Lung (tissue), 12 donors: ENCODE measurements around the gene OAS1. TPM values are rescaled to one million over a fixed set of nuclear protein-coding genes. Genes with fewer than 3 reads are reported as not detected.

Experiments used
- ATAC-seq: fragments of 200-7000 bp; cut with Tn5 transposase; one replicate; pipeline ENCODE4 v1.9.1; 2020; ENCODE audit warnings: moderate number of reproducible peaks; ENCODE audit not compliant: insufficient read depth, low FRiP score
- DNase-seq, 3 donors: peaks; one replicate each; pipeline ENCODE4 v3.0.0-alpha.2; 2013 to 2017
- H3K27ac ChIP-seq, 2 donors: one replicate each; pipeline ENCODE4 v1.5.1; 2013; ENCODE audit warnings: mild to moderate bottlenecking in 2 of 2, moderate library complexity in 2 of 2, control low read depth in 1 of 2, inconsistent platforms in 1 of 2, low read depth in 1 of 2, low read length in 1 of 2
- H3K27me3 ChIP-seq, 3 donors: one replicate each; pipeline ENCODE4 v1.5.1; 2013; ENCODE audit warnings: low read length in 2 of 3; ENCODE audit not compliant: control insufficient read depth in 3 of 3, insufficient read depth in 3 of 3
- H3K36me3 ChIP-seq, 4 donors: one replicate each; pipeline ENCODE4 v1.5.1; 2013; ENCODE audit warnings: low read length in 4 of 4, mild to moderate bottlenecking in 1 of 4, moderate library complexity in 1 of 4; ENCODE audit not compliant: control insufficient read depth in 4 of 4, insufficient read depth in 4 of 4
- H3K4me1 ChIP-seq, 5 donors: one replicate each; pipeline ENCODE4 v1.5.1; 2013; ENCODE audit warnings: low read length in 5 of 5, mild to moderate bottlenecking in 2 of 5, moderate library complexity in 1 of 5; ENCODE audit not compliant: control insufficient read depth in 5 of 5, insufficient read depth in 5 of 5
- H3K4me3 ChIP-seq: one replicate; pipeline ENCODE4 v1.5.1; 2013; ENCODE audit warnings: mild to moderate bottlenecking, control low read depth, moderate library complexity
- H3K9ac ChIP-seq, 2 donors: one replicate each; pipeline ENCODE4 v1.5.1; 2013; ENCODE audit warnings: low read length in 2 of 2, control low read depth in 1 of 2; ENCODE audit not compliant: insufficient read depth in 1 of 2
- H3K9me3 ChIP-seq, 4 donors: one replicate each; pipeline ENCODE4 v1.5.1; 2013; ENCODE audit warnings: low read length in 3 of 4, mild to moderate bottlenecking in 1 of 4, moderate library complexity in 1 of 4; ENCODE audit not compliant: control insufficient read depth in 4 of 4, insufficient read depth in 3 of 4
- CTCF ChIP-seq: IDR thresholded peaks from 2 replicates; pipeline ENCODE4 v1.5.1; 2012; ENCODE audit warnings: mild to moderate bottlenecking; ENCODE audit errors: control extremely low read depth, extremely low read depth
- WGBS, 2 donors: extraction: QIAGEN DNeasy Blood & Tissue Kit; methylation state at CpG; one replicate each; pipeline ENCODE4 v1.1.7; 2013; 5-methylcytosine and 5-hydroxymethylcytosine counted together
- polyA plus RNA-seq, 2 donors: library from polyadenylated mRNA; stranded (reverse); fragments of 200-250 nt; gene quantifications; one replicate each; pipeline ENCODE4 v1.2.1, GENCODE V29; 2013
- total RNA-seq, 2 donors: library from RNA; depleted of rRNA in 1 of 2; stranded (reverse); fragments of >200 nt in 1 of 2; gene quantifications; one replicate each; pipeline ENCODE4 v1.2.1, GENCODE V29; 2014 to 2021
- donor health status: control.
- donor health status: control.
- donor health status: Bipolar disorder and iron deficiency.
- donor health status: healthy.
- donor health status: DM: yes; HTN: yes; CAD: no.

OAS1 gene
- total and polyA plus RNA-seq, 4 donors: 14.6 to 40.3 (median 18.5) TPM

- Histone ChIP-seq H3K36me3 (no peaks in the 10 kb centered on the region), H3K9me3 (no peaks in the 10 kb centered on the region), H3K9ac (no peak overlapping the region), H3K27ac (no peak overlapping the region), H3K27me3 (peaks cover 0 to 12% (median 5%) of the 10 kb centered on the region in 3 donors), H3K4me3 (no peak overlapping the region), H3K4me1 (no peaks in the 10 kb centered on the region)
- DNase-seq (no peak), ATAC-seq (no peak)
- WGBS, 2 donors: 34 to 48% methylated on average over 5 of the region's 5 CpGs
- no peak for TF ChIP-seq CTCF
These were observed 31.2 kb upstream of the OAS1 start for GRCh38 chr12:112875608-112876007.

GRCh38 chr12:112876506-112876905 lies 30.3 kb upstream of the OAS1 start:
- no peak overlapping the region for H3K27ac ChIP-seq
- no peaks in the 10 kb centered on the region for H3K4me1 ChIP-seq
- H3K4me3 ChIP-seq: no peak overlapping the region
- H3K27me3 ChIP-seq: peaks cover 0 to 12% (median 5%) of the 10 kb centered on the region in 3 donors
- ATAC-seq (no peak), DNase-seq (no peak)
- no peaks in the 10 kb centered on the region for H3K9me3 ChIP-seq
- no peak overlapping the region for H3K9ac ChIP-seq
- no peaks in the 10 kb centered on the region for H3K36me3 ChIP-seq
- WGBS, 2 donors: 43 to 46% methylated on average over 11 of the region's 11 CpGs
- no peak for TF ChIP-seq CTCF

GRCh38 chr12:112877006-112877405 lies 29.8 kb upstream of the OAS1 start:
- DNase-seq (no peak), ATAC-seq (no peak)
- 71 to 73% methylated on average over 4 of the region's 4 CpGs for WGBS, 2 donors
- Histone ChIP-seq H3K4me3 (no peak overlapping the region), H3K27ac (no peak overlapping the region), H3K9ac (no peak overlapping the region), H3K9me3 (no peaks in the 10 kb centered on the region), H3K36me3 (no peaks in the 10 kb centered on the region), H3K4me1 (no peaks in the 10 kb centered on the region), H3K27me3 (peaks cover 0 to 12% (median 5%) of the 10 kb centered on the region in 3 donors)
- no peak for TF ChIP-seq CTCF

GRCh38 chr12:112878488-112878887 lies 28.3 kb upstream of the OAS1 start:
- Histone ChIP-seq H3K27me3 (peaks cover 0 to 12% (median 5%) of the 10 kb centered on the region in 3 donors), H3K27ac (no peak overlapping the region), H3K4me3 (no peak overlapping the region), H3K9me3 (no peaks in the 10 kb centered on the region), H3K4me1 (no peaks in the 10 kb centered on the region), H3K9ac (no peak overlapping the region), H3K36me3 (no peaks in the 10 kb centered on the region)
- no peak for TF ChIP-seq CTCF
- 84 to 94% methylated on average over 3 of the region's 3 CpGs for WGBS, 2 donors
- DNase-seq (no peak), ATAC-seq (no peak)
